GM19239 (cell line): Measurements from ENCODE around the gene ASTN2.

ENCODE experiments used
- DNase-seq: peaks from one replicate; pipeline ENCODE4 v3.0.0; 2011; ENCODE audit warnings: low spot score; ENCODE audit not compliant: insufficient read length
- FAIRE-seq: peaks from 2 replicates; lab custom pipeline; 2011; peaks lifted over from hg19 to GRCh38; lab: Jason Lieb, UNC

The ASTN2 gene

GRCh38 chr9:117134826-117135500 lies 279.9 kb downstream of the ASTN2 start:
- FAIRE-seq (no peak), DNase-seq (no peak)

GRCh38 chr9:117126871-117127270 lies 288.0 kb downstream of the ASTN2 start:
- DNase-seq: no peak
- no peak for FAIRE-seq

- FAIRE-seq: no peak
- DNase-seq: no peak
These were observed 289.3 kb downstream of the ASTN2 start for GRCh38 chr9:117125531-117125930.

DNA sequence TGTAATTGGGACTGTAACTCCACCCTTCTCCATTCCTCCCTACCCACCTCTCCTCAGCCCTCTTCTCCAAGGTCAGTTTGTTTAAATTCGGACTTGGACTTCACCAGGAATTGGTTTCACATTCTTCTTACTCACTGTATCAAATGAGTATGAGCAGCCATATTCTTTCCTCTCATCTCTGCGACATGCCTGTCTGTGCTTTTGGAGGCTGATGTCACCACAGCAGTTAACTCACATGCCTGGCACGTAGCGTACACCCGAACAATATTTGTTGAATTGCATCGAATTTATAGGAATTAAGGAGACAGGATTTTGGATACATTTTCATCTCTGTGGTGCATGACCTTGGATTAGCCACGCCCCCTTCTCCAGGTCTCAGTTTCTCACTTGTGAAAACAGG lies 291.1 kb downstream of the ASTN2 start:
- no peak for DNase-seq
- FAIRE-seq: no peak

DNA sequence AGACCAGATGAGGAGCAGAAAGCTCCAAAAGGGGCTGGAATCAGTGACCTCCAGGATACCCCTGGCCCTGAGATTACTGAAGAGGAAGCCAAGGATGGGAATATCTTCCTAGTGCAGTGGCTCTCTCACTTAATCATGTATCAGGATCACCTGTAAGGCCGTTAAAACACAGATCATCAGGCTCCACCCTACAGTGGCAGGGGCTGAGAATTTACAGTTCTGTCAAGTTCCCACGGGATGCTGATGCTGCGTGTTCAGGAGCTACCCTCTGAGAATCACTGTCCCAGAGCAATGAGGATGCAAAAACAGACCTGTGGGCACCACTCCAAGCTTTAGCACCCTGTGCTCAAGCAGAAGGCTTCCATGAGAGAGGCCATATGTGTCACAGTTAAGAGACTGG lies 291.9 kb downstream of the ASTN2 start:
- DNase-seq: no peak
- no peak for FAIRE-seq

- FAIRE-seq: no peak
These were observed 292.8 kb downstream of the ASTN2 start for GRCh38 chr9:117122102-117122501.

DNA sequence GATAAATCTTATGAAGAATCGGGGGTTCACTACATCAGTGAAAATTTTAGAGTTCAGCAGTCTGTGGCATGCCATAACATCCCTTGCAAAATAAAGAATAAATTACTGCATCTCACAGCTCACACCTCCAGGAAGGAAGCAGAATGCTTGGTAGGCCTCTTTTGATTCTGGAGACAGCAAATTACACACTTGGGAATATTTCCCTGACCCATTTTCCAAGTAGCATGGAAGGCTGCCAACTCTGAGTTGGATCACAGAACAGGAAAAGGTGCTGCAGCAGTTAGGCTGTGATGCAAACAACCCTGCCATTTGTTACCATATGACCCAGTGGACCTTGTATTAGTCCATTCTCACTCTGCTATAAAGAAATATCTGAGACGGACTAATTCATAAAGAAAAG lies 293.5 kb downstream of the ASTN2 start:
- FAIRE-seq (no peak), DNase-seq (no peak)

More at GRCh38 chr9:117122102-117122501, 292.8 kb downstream of the ASTN2 start:
- DNase-seq: no peak

GRCh38 chr9:117120061-117120460 lies 294.8 kb downstream of the ASTN2 start:
- DNase-seq: no peak
- FAIRE-seq: no peak

DNA sequence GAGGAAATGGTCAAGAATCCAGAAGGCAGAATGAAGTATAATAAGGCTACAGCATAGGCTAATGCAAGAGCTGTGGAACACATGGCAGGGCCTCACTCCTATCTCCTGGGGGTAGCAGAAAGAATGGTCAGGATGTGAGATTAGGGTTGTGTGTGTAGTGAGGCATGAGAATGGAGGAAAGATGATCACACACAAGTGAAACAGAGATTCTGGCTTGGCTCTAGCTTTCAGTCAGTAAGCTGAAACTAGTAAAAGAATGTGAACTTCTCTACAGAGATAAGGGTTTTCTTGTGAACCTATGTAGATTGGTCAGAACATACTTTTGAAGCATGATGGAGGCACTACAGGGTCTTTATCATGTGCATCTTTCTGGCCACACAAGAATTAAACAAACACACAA lies 298.8 kb downstream of the ASTN2 start:
- no peak for FAIRE-seq
- DNase-seq: no peak

- FAIRE-seq (no peak), DNase-seq (no peak)
These were observed 300.1 kb downstream of the ASTN2 start for GRCh38 chr9:117114768-117115167.

DNA sequence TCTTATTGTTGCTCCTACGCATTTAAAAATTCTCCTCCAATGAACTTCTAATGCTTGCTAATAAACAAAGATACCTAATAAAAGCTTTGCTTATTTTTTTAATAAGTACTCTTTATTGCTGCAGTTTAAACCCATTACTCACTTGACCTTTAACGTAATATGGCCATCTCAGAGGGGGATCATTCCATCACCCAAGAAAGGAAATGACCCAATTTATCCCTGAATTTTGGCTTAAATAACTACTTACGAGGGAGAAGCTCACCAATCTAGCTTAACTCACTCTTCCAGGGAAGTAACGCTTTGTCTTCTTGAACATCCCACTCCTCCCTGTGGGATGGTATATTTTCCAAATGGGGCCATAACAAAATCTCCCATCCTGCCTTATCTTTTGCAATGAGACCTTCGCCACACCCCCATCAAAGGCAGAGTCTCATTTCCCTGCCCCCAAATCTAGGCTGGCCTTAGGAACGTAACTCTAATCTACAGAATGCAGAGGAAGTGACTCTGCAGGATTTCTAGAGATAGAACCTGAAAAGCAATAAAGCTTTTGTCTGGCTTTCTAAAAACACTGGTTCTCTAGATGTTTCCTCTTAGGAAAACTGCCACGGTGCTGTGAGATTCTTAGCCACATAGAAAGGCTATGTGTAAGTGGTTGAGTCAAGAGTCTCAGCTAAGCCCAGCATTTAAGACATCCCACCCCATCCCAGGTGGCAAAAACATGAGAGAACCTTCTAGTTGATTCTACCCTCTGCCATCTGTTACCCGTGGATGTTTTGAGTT lies 310.0 kb downstream of the ASTN2 start:
- DNase-seq (no peak), FAIRE-seq (no peak)

GRCh38 chr9:117104206-117104605 lies 310.7 kb downstream of the ASTN2 start:
- no peak for FAIRE-seq
- no peak for DNase-seq

DNA sequence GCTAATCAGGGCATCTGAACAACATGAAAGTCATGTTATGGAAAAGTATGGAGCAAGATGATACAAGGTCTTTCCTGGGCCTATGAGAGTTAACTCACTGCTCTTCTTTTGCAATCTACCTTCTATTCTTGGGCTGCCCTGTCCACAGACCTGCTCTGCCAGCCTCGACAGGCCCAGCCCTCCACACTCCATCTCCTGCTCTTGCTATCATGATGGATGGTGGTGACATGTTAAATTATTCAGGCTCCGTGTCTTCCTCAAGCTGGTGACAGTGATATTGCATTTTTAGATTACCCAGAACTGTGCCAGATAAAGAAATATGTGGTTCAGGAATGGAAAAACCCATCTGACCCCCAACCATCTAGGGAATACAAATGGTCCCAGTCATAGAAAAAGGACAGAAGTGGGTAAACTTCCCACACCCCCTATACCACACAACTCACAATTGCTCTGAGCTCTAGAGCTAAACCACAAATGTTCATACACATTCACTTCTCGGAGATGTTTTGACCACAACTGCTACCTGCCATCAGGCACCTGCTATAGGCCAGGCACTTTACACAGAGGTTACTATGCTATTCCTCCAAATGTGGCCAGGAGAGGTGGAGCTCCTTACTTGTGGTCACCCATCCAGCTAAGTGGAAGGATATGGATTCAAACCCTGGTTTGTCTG lies 311.3 kb downstream of the ASTN2 start:
- no peak for DNase-seq

DNA sequence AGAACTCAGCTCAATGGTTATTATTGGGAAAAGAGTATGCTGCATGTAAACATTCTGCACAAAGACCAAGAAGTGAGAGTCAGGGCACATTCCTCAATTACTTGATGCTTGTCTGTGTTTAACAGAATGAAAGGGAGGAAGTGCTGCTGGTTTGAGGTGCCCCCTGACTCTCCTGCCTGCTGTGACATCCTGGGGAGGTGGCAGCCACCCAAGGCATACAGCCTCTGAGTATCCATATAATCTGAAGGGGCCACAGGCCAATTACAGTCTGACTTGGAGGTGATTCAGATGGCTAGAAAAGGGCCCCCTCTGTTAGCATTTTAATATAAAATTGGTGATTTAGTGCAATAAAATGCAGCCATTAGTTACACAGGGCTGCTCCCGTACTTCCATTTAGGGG lies 313.8 kb downstream of the ASTN2 start:
- DNase-seq (no peak), FAIRE-seq (no peak)

More for the DNA sequence above, 311.3 kb downstream of the ASTN2 start:
- FAIRE-seq: no peak

- FAIRE-seq (no peak), DNase-seq (no peak)
These were observed 316.5 kb downstream of the ASTN2 start for GRCh38 chr9:117098331-117098730.

GRCh38 chr9:117097761-117098160 lies 317.1 kb downstream of the ASTN2 start:
- DNase-seq: no peak
- no peak for FAIRE-seq

DNA sequence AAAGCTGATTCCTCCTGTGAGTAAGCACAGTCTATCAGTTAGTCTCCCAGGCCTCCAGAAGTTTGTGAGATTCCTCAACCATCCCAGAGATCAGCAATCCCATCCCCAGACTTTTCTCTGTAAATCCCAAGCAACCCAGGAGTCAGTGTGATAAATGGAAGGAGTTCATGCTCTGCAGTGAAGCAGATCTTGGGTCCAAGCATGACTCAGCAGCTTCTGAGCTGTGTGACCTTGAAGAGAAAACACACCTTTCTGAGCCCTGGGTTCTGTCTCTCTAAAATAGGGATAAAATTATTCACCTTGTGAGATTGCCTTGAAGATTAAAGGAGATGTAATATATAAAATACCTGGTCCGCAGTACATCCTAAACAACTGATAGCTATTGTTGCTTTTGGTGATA lies 318.7 kb downstream of the ASTN2 start:
- DNase-seq: no peak
- no peak for FAIRE-seq

GRCh38 chr9:117095081-117095480 lies 319.8 kb downstream of the ASTN2 start:
- FAIRE-seq: no peak
- no peak for DNase-seq

- FAIRE-seq: no peak
- no peak for DNase-seq
These were observed 320.7 kb downstream of the ASTN2 start for GRCh38 chr9:117093891-117094844.

DNA sequence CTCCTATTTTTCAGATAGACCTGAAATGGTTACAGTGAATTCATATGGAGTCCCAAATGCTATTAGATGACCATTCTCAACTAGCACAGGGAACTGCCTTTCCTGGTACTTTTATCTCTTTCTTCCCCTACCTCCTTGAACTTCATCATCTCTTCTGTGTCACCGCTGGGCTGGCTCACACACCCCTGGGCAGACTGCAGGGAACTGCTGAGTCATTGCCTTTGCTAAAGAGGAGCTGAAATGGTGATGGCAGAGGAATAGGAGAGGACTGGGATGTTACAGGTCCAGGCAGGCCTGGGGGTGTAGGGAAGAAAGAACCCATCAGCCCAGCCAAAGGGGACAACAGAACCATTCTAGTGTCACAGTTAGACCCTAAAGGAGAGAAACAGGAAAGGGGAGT lies 322.3 kb downstream of the ASTN2 start:
- FAIRE-seq: no peak
- no peak for DNase-seq
